ENCODE results near the gene ZNF235.

The ZNF235 gene

DNA sequence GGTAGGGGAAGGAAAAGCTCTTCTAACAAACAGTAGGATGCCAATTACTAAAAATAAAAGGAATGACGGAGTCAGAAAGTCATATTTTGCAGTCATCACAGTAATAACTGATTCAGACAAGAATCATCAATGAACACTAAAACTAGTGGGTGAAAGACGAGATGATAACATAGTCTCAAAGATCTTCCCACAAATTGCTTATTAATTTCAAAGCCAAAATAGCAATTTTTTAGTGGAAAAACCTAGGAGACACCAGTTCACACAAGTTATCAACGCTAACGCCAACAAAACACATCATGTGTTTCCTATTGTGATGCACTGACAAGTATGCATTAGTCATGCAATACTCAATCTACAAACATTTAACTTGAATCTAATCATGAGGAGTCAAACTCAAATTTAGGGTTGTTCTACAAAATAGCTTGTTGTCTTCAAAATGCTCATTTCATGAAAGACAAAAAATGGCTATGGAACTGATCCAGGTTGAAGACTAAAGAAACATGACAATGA lies 26.6 kb downstream of the ZNF235 start:
- Histone ChIP-seq H3K4me3 (ENCODE audit: insufficient read depth, low read length, poor library complexity, severe bottlenecking) (no peak overlapping the region), H3K9me2 (replicated peaks; ENCODE audit: insufficient read depth, low read length) (no peaks in the 10 kb centered on the region), H3K27me3 (ENCODE audit: low read length) (no peaks in the 10 kb centered on the region), H3K4me2 (ENCODE audit: low read depth, low read length, poor library complexity, severe bottlenecking) (no peak overlapping the region), H3K36me3 (ENCODE audit: low read length) (no peaks in the 10 kb centered on the region), H3F3A (ENCODE audit: insufficient read depth) (no peaks in the 10 kb centered on the region), H2AFZ (ENCODE audit: low read depth, low read length, severe bottlenecking) (no peak overlapping the region), H3K9ac (ENCODE audit: low read length) (no peak overlapping the region), H4K20me1 (ENCODE audit: low read depth, low read length) (no peaks in the 10 kb centered on the region), H3K27ac (ENCODE audit: low read depth, low read length) (no peak overlapping the region), H3K9me3 (ENCODE audit: insufficient read depth, low read length) (no peaks in the 10 kb centered on the region), H3K79me2 (ENCODE audit: insufficient read depth, low read length) (no peaks in the 10 kb centered on the region)
- TF ChIP-seq EZH2phosphoT487 (conservative IDR thresholded peaks at IDR 0.05; ENCODE audit: low read length), result no peak
- TF ChIP-seq, protein P1, sequence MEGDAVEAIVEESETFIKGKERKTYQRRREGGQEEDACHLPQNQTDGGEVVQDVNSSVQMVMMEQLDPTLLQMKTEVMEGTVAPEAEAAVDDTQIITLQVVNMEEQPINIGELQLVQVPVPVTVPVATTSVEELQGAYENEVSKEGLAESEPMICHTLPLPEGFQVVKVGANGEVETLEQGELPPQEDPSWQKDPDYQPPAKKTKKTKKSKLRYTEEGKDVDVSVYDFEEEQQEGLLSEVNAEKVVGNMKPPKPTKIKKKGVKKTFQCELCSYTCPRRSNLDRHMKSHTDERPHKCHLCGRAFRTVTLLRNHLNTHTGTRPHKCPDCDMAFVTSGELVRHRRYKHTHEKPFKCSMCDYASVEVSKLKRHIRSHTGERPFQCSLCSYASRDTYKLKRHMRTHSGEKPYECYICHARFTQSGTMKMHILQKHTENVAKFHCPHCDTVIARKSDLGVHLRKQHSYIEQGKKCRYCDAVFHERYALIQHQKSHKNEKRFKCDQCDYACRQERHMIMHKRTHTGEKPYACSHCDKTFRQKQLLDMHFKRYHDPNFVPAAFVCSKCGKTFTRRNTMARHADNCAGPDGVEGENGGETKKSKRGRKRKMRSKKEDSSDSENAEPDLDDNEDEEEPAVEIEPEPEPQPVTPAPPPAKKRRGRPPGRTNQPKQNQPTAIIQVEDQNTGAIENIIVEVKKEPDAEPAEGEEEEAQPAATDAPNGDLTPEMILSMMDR (IDR thresholded peaks at IDR 0.05; ENCODE audit: insufficient read depth, low read length, poor library complexity, severe bottlenecking), result no peak

DNA sequence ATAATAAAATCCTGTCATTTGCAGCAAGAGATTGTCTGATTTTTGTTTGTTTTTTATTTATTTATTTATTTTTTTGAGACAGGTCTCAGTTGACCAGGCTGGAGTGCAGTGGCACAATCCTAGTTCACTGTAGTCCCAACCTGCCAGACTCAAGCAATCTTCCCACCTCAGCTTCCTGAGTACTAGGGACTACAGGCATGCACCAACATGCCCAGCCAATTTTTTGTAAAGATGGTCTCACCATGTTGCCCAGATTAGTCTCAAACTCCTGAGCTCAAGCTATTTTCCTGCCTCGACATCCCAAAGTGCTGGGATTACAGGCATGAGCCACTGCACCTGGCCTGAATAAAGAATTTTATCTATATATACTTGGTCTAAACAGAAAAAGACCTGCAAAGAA lies 27.5 kb downstream of the ZNF235 start:
- TF ChIP-seq, protein P1 (IDR thresholded peaks at IDR 0.05; ENCODE audit: insufficient read depth, low read length, poor library complexity, severe bottlenecking), result no peak
- TF ChIP-seq EZH2phosphoT487 (conservative IDR thresholded peaks at IDR 0.05; ENCODE audit: low read length), result no peak
- Histone ChIP-seq H3K9ac (ENCODE audit: low read length) (no peak overlapping the region), H3K79me2 (ENCODE audit: insufficient read depth, low read length) (no peaks in the 10 kb centered on the region), H3K4me2 (ENCODE audit: low read depth, low read length, poor library complexity, severe bottlenecking) (no peak overlapping the region), H3K36me3 (ENCODE audit: low read length) (no peaks in the 10 kb centered on the region), H3K4me3 (ENCODE audit: insufficient read depth, low read length, poor library complexity, severe bottlenecking) (no peak overlapping the region), H3K9me3 (ENCODE audit: insufficient read depth, low read length) (no peaks in the 10 kb centered on the region), H3K27ac (ENCODE audit: low read depth, low read length) (no peak overlapping the region), H3F3A (ENCODE audit: insufficient read depth) (no peaks in the 10 kb centered on the region), H3K9me2 (replicated peaks; ENCODE audit: insufficient read depth, low read length) (no peaks in the 10 kb centered on the region), H3K27me3 (ENCODE audit: low read length) (no peaks in the 10 kb centered on the region), H4K20me1 (ENCODE audit: low read depth, low read length) (no peaks in the 10 kb centered on the region), H2AFZ (ENCODE audit: low read depth, low read length, severe bottlenecking) (no peak overlapping the region)

DNA sequence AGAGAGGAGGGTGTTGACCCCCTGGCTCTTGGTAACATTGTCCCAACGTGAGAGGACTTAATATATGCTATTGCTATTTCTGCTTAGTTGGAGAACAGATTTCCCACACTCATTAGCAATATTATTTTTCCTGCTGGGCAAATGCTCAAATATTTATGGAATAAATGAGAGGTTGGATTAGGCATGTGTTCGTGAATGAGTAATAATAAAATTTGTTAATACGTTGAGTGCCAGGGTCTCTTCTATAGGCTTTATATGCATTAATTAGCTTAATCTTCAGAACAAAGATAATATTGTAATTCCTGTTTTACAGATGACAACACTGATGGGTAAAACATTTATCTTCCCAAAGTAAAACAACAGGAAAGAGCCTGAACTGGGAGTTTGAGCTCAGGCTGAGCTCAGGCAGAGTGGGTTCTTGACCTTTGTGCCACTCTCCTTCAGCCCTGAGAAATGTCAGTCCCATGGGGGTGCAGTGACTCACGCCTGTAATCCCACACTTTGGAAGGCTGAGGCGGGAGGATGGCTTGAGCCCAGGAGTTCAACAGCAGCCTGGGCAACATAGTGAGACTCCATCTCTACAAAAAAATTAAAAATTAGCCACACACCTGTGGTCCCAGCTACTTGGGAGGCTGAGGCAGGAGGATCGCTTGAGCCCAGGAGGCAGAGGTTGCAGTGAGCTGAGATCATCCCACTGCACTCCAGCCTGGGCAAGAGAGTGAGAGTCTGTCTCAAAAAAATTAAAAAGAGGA lies 44.0 kb downstream of the ZNF235 start:
- Histone ChIP-seq H3K36me3 (ENCODE audit: low read length) (peaks cover 3% of the 10 kb centered on the region; the same call in 1 of the 2 replicates), H3K9me3 (ENCODE audit: insufficient read depth, low read length) (peaks cover 11% of the 10 kb centered on the region; the same call in 1 of the 2 replicates), H4K20me1 (ENCODE audit: low read depth, low read length) (no peaks in the 10 kb centered on the region), H3K4me2 (ENCODE audit: low read depth, low read length, poor library complexity, severe bottlenecking) (no peak overlapping the region), H3F3A (ENCODE audit: insufficient read depth) (no peaks in the 10 kb centered on the region), H2AFZ (ENCODE audit: low read depth, low read length, severe bottlenecking) (no peak overlapping the region), H3K9me2 (replicated peaks; ENCODE audit: insufficient read depth, low read length) (no peaks in the 10 kb centered on the region), H3K9ac (ENCODE audit: low read length) (no peak overlapping the region), H3K27ac (ENCODE audit: low read depth, low read length) (no peak overlapping the region), H3K4me3 (ENCODE audit: insufficient read depth, low read length, poor library complexity, severe bottlenecking) (no peak overlapping the region), H3K27me3 (ENCODE audit: low read length) (no peaks in the 10 kb centered on the region), H3K79me2 (ENCODE audit: insufficient read depth, low read length) (no peaks in the 10 kb centered on the region)
- TF ChIP-seq, protein P1 (IDR thresholded peaks at IDR 0.05; ENCODE audit: insufficient read depth, low read length, poor library complexity, severe bottlenecking), result no peak
- TF ChIP-seq EZH2phosphoT487 (conservative IDR thresholded peaks at IDR 0.05; ENCODE audit: low read length), result no peak
